Skin epidermis (tissue), 12 donors: ENCODE results near the gene VPS13D.
A peak's percentile ranks its signal among the peaks of the same experiment; 100 is the strongest.

Source experiments
- H3K27ac ChIP-seq, 21 experiments: fragments of 200-600 bp; sonication (generic) in 11 of 21; one replicate each; pipeline ENCODE4 v1.5.0; 2020; ENCODE audit warnings: mild to moderate bottlenecking in 3 of 21, inconsistent platforms in 2 of 21, moderate library complexity in 2 of 21
- H3K4me3 ChIP-seq, 7 experiments: fragments of 200-600 bp; sonication (generic) in 2 of 7; one replicate each; pipeline ENCODE4 v1.5.0; 2020; ENCODE audit warnings: inconsistent platforms in 2 of 7, mild to moderate bottlenecking in 2 of 7, moderate library complexity in 1 of 7

The VPS13D gene

GRCh38 chr1:12229835-12230548, at the start of gene VPS13D:
VPS13D (plus strand) TSS chr1:12230030; CDS start chr1:12234267, 4,237 bp downstream.
- Histone ChIP-seq H3K27ac (peak within 1 kb of the TSS; percentile 93 to 99 (median 98)), H3K4me3 (peak within 1 kb of the TSS; percentile 80 to 100 (median 99))

GRCh38 chr1:12180315-12180714, 49.5 kb upstream of the VPS13D start:
- Histone ChIP-seq H3K4me3 (no peak overlapping the region), H3K27ac (peak overlapping the region in 20 of 21 experiments; percentile 21 to 98 (median 68))

GRCh38 chr1:12180903-12181302, 48.9 kb upstream of the VPS13D start:
- Histone ChIP-seq H3K4me3 (no peak overlapping the region), H3K27ac (peak overlapping the region in 20 of 21 experiments; percentile 21 to 98 (median 66))

- Histone ChIP-seq H3K27ac (peak overlapping the region in 14 of 21 experiments; percentile 15 to 81 (median 59)), H3K4me3 (no peak overlapping the region)
Observed at GRCh38 chr1:12181568-12181967, 48.3 kb upstream of the VPS13D start.

GRCh38 chr1:12182410-12182984, 47.3 kb upstream of the VPS13D start:
- H3K4me3 ChIP-seq = no peak overlapping the region
- H3K27ac ChIP-seq = peak overlapping the region in 11 of 21 experiments; percentile 7 to 90 (median 58)

- peak overlapping the region in 14 of 21 experiments; percentile 4 to 94 (median 85) for H3K27ac ChIP-seq
Observed at GRCh38 chr1:12183095-12183794, 46.6 kb upstream of the VPS13D start.

GRCh38 chr1:12184008-12184681, 45.7 kb upstream of the VPS13D start:
- no peak overlapping the region for H3K4me3 ChIP-seq
- peak overlapping the region in 20 of 21 experiments; percentile 57 to 94 (median 83) for H3K27ac ChIP-seq

More at GRCh38 chr1:12183095-12183794, 46.6 kb upstream of the VPS13D start:
- H3K4me3 ChIP-seq = no peak overlapping the region

- Histone ChIP-seq H3K4me3 (peak overlapping the region in 2 of 7 experiments; percentile 3 to 5), H3K27ac (peak overlapping the region in 20 of 21 experiments; percentile 29 to 94 (median 83))
Observed at GRCh38 chr1:12185036-12185917, 44.6 kb upstream of the VPS13D start.

GRCh38 chr1:12185918-12186678, 43.7 kb upstream of the VPS13D start:
- Histone ChIP-seq H3K27ac (peak overlapping the region in 20 of 21 experiments; percentile 7 to 94 (median 83)), H3K4me3 (no peak overlapping the region)

- Histone ChIP-seq H3K4me3 (no peak overlapping the region), H3K27ac (peak overlapping the region in 6 of 21 experiments; percentile 11 to 90 (median 64))
Observed at GRCh38 chr1:12186679-12186985, 43.2 kb upstream of the VPS13D start.

GRCh38 chr1:12188115-12188514, 41.7 kb upstream of the VPS13D start:
- Histone ChIP-seq H3K27ac (peak overlapping the region in 2 of 21 experiments; percentile 13 to 14), H3K4me3 (no peak overlapping the region)

GRCh38 chr1:12188657-12189327, 41.0 kb upstream of the VPS13D start:
- H3K27ac ChIP-seq = peak overlapping the region in 2 of 21 experiments; percentile 13 to 14

GRCh38 chr1:12189328-12189682, 40.5 kb upstream of the VPS13D start:
- Histone ChIP-seq H3K4me3 (no peak overlapping the region), H3K27ac (peak overlapping the region in 1 of 21 experiments; percentile 13)

More at GRCh38 chr1:12188657-12189327, 41.0 kb upstream of the VPS13D start:
- H3K4me3 ChIP-seq = no peak overlapping the region

GRCh38 chr1:12191242-12192032, 38.4 kb upstream of the VPS13D start:
- no peak overlapping the region for H3K27ac ChIP-seq
- H3K4me3 ChIP-seq = no peak overlapping the region

- Histone ChIP-seq H3K4me3 (no peak overlapping the region), H3K27ac (no peak overlapping the region)
Observed at GRCh38 chr1:12194666-12195216, 35.1 kb upstream of the VPS13D start.

GRCh38 chr1:12195416-12195815, 34.4 kb upstream of the VPS13D start:
- H3K4me3 ChIP-seq = no peak overlapping the region
- no peak overlapping the region for H3K27ac ChIP-seq
